Lower leg skin (tissue), 4 donors: Measurements from ENCODE around the gene C11orf98. TPM values are rescaled to one million over a fixed set of nuclear protein-coding genes. Genes with fewer than 3 reads are reported as not detected.

Source experiments
- DNase-seq, 2 donors: peaks; one replicate each; pipeline ENCODE4 v3.0.0-alpha.2; 2019; ENCODE audit warnings: low spot score in 2 of 2
- H3K4me3 ChIP-seq: fragments of 200-600 bp; sonication (generic); 2 replicates; pipeline ENCODE4 v1.5.1; 2017; ENCODE audit warnings: mild to moderate bottlenecking, low read depth; ENCODE audit not compliant: poor library complexity, severe bottlenecking
- POLR2A ChIP-seq, 2 donors: fragments of 450-650 bp; IDR thresholded peaks; one replicate each; pipeline ENCODE4 v1.6.1; 2016 to 2017; ENCODE audit warnings: antibody characterized with exemption in 2 of 2, mild to moderate bottlenecking in 1 of 2, moderate library complexity in 1 of 2
- WGBS, 2 donors: methylation state at CpG; one replicate each; pipeline ENCODE4 v1.1.5; 2018; 5-methylcytosine and 5-hydroxymethylcytosine counted together
- intact Hi-C: fragments of 100-400 bp; cut with DNase I; formaldehyde crosslinking; loops from one replicate; pipeline ENCODE4 v1.15.0; 2023; ENCODE audit warnings: low total_unique reads
- total RNA-seq, 4 donors: library from RNA; depleted of rRNA; stranded (reverse); fragments of >200 nt; gene quantifications; one replicate each; pipeline ENCODE4 v1.1.0, GENCODE V29; 2016
- TF ChIP-seq, protein P1 (sequence below), 3 donors: fragments of 450-650 bp; IDR thresholded peaks; one replicate each; pipeline ENCODE4 v1.5.1; 2016; ENCODE audit warnings: antibody characterized with exemption in 3 of 3, mild to moderate bottlenecking in 3 of 3, moderate library complexity in 2 of 3

Gene C11orf98
- total RNA-seq, 4 donors from 2014 or later, result 21.3 to 58.4 (median 31.4) TPM

DNA sequence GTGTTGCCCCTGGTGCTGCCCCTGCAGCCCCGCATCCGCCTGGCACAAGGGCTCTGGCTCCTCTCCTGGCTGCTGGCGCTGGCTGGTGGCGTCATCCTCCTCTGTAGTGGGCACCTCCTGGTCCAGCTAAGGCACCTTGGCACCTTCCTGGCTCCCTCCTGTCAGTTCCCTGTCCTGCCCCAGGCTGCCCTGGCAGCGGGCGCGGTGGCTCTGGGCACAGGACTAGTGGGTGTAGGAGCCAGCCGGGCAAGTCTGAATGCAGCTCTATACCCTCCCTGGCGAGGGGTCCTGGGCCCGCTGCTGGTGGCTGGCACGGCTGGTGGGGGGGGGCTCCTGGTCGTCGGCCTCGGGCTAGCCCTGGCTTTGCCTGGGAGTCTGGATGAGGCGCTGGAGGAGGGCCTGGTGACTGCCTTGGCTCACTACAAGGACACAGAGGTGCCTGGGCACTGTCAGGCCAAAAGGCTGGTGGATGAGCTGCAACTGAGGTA, 51.7 kb downstream of the C11orf98 start:
- H3K4me3 ChIP-seq, result no peak overlapping the region
- 17% methylated on average over 6 to 8 of the region's 15 CpGs for WGBS, 2 donors
- no peak for DNase-seq
- intact Hi-C loops, result no loop called here
- TF ChIP-seq, protein P1, sequence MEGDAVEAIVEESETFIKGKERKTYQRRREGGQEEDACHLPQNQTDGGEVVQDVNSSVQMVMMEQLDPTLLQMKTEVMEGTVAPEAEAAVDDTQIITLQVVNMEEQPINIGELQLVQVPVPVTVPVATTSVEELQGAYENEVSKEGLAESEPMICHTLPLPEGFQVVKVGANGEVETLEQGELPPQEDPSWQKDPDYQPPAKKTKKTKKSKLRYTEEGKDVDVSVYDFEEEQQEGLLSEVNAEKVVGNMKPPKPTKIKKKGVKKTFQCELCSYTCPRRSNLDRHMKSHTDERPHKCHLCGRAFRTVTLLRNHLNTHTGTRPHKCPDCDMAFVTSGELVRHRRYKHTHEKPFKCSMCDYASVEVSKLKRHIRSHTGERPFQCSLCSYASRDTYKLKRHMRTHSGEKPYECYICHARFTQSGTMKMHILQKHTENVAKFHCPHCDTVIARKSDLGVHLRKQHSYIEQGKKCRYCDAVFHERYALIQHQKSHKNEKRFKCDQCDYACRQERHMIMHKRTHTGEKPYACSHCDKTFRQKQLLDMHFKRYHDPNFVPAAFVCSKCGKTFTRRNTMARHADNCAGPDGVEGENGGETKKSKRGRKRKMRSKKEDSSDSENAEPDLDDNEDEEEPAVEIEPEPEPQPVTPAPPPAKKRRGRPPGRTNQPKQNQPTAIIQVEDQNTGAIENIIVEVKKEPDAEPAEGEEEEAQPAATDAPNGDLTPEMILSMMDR (IDR thresholded peaks at IDR 0.05), result no peak
- TF ChIP-seq POLR2A (IDR thresholded peaks at IDR 0.05), result no peak

Other genes starting within 250 kb of the C11orf98 start
- gene SCGB1A1, start 246.2 kb downstream of the C11orf98 start, total RNA-seq, result not detected
- 1,000 to 10,000 TPM; 1,345 to 1,611 (median 1,532) TPM for gene AHNAK, start 118.4 kb downstream of the C11orf98 start, total RNA-seq
- gene EEF1G, start 91.3 kb downstream of the C11orf98 start, total RNA-seq, result 1,000 to 10,000 TPM; 2,343 to 3,224 (median 2,571) TPM
- 10 to 100 TPM; 11.0 to 29.8 (median 15.8) TPM for gene TUT1, start 73.7 kb downstream of the C11orf98 start, total RNA-seq
- 100 to 1,000 TPM in 2 of 4 donors, 10 to 100 TPM in 2; 91.3 to 139 (median 98.3) TPM for gene MTA2, start 63.3 kb downstream of the C11orf98 start, total RNA-seq
- 10 to 100 TPM; 39.5 to 61.0 (median 42.9) TPM for gene EML3, start 52.4 kb downstream of the C11orf98 start, total RNA-seq
- gene ROM1, start 52.0 kb downstream of the C11orf98 start, total RNA-seq, result 1 to 10 TPM; 4.0 to 7.6 (median 6.5) TPM
- 10 to 100 TPM; 29.7 to 51.8 (median 35.2) TPM for gene B3GAT3, start 43.2 kb downstream of the C11orf98 start, total RNA-seq
- gene GANAB, start 18.6 kb downstream of the C11orf98 start, total RNA-seq, result 100 to 1,000 TPM in 1 of 4 donors, 10 to 100 TPM in 3; 72.0 to 118 (median 91.4) TPM
- gene INTS5, start 11.9 kb downstream of the C11orf98 start, total RNA-seq, result 10 to 100 TPM; 28.5 to 32.7 (median 30.2) TPM
- 10 to 100 TPM in 1 of 4 donors, 1 to 10 TPM in 3; 2.9 to 14.8 (median 7.7) TPM for gene CSKMT, start 102 bp upstream of the C11orf98 start, total RNA-seq
- gene UQCC3, start 6.5 kb upstream of the C11orf98 start, total RNA-seq, result 10 to 100 TPM in 2 of 4 donors, 1 to 10 TPM in 2; 7.5 to 12.0 (median 10.3) TPM
- 1 to 10 TPM; 2.5 to 4.6 (median 3.1) TPM for gene LBHD1, start 7.1 kb upstream of the C11orf98 start, total RNA-seq
- gene UBXN1, start 13.9 kb upstream of the C11orf98 start, total RNA-seq, result 100 to 1,000 TPM; 194 to 275 (median 235) TPM
- 10 to 100 TPM in 2 of 4 donors, 1 to 10 TPM in 2; 7.3 to 11.6 (median 9.9) TPM for gene LRRN4CL, start 24.3 kb upstream of the C11orf98 start, total RNA-seq
- 10 to 100 TPM; 25.4 to 68.2 (median 45.1) TPM for gene BSCL2, start 42.2 kb upstream of the C11orf98 start, total RNA-seq
- not detected for gene GNG3, start 42.5 kb upstream of the C11orf98 start, total RNA-seq
- 10 to 100 TPM; 19.9 to 30.8 (median 24.3) TPM for gene HNRNPUL2, start 62.2 kb upstream of the C11orf98 start, total RNA-seq
- gene TTC9C, start 63.3 kb upstream of the C11orf98 start, total RNA-seq, result 10 to 100 TPM; 23.7 to 44.7 (median 33.9) TPM
- 10 to 100 TPM; 13.4 to 35.4 (median 19.0) TPM for gene ZBTB3, start 89.0 kb upstream of the C11orf98 start, total RNA-seq
- gene POLR2G, start 96.4 kb upstream of the C11orf98 start, total RNA-seq, result 10 to 100 TPM; 51.5 to 71.0 (median 57.2) TPM
- 10 to 100 TPM; 21.0 to 79.2 (median 38.2) TPM for gene TAF6L, start 106.2 kb upstream of the C11orf98 start, total RNA-seq
- gene TMEM179B, start 122.2 kb upstream of the C11orf98 start, total RNA-seq, result 10 to 100 TPM; 62.9 to 82.6 (median 81.0) TPM
- 10 to 100 TPM; 12.9 to 41.4 (median 21.0) TPM for gene TMEM223, start 126.8 kb upstream of the C11orf98 start, total RNA-seq
- 100 to 1,000 TPM in 1 of 4 donors, 10 to 100 TPM in 3; 56.6 to 114 (median 79.6) TPM for gene NXF1, start 140.2 kb upstream of the C11orf98 start, total RNA-seq
- gene STX5, start 166.8 kb upstream of the C11orf98 start, total RNA-seq, result 10 to 100 TPM; 30.0 to 47.4 (median 38.4) TPM
- gene TEX54, start 167.6 kb upstream of the C11orf98 start, total RNA-seq, result not detected
- gene WDR74, start 174.4 kb upstream of the C11orf98 start, total RNA-seq, result 10 to 100 TPM; 49.7 to 93.8 (median 64.3) TPM
- gene SLC3A2, start 215.7 kb upstream of the C11orf98 start, total RNA-seq, result 100 to 1,000 TPM; 175 to 190 (median 187) TPM